DOHH2 (cell line): ENCODE data around the gene DGKZ.

ENCODE experiments used
- H3F3A ChIP-seq: fragments of 200-600 bp; sonication (generic), shearing (Covaris generic); 2 replicates; pipeline ENCODE4 v1.6.0; 2016; ENCODE audit warnings: antibody characterized with exemption, mild to moderate bottlenecking; ENCODE audit not compliant: control insufficient read depth, insufficient read depth
- H3K27ac ChIP-seq: fragments of 200-600 bp; sonication (generic); 2 replicates; pipeline ENCODE4 v1.5.1; 2014; ENCODE audit warnings: low read depth, mild to moderate bottlenecking, low read length, moderate library complexity
- H3K27me3 ChIP-seq: fragments of 200-600 bp; sonication (generic); 2 replicates; pipeline ENCODE4 v1.6.1; 2014; ENCODE audit warnings: mild to moderate bottlenecking, low read length, mixed read lengths; ENCODE audit not compliant: control insufficient read depth
- H3K36me3 ChIP-seq: fragments of 200-600 bp; sonication (generic); 2 replicates; pipeline ENCODE4 v1.6.1; 2014; ENCODE audit warnings: mild to moderate bottlenecking, low read length, moderate library complexity, mixed read lengths; ENCODE audit not compliant: control insufficient read depth
- H3K4me1 ChIP-seq: fragments of 200-600 bp; sonication (generic); 2 replicates; pipeline ENCODE4 v1.6.1; 2014; ENCODE audit warnings: mild to moderate bottlenecking, low read length, mixed read lengths; ENCODE audit not compliant: control insufficient read depth
- H3K4me2 ChIP-seq: fragments of 200-600 bp; sonication (generic); 2 replicates; pipeline ENCODE4 v1.6.0; 2014; ENCODE audit warnings: mild to moderate bottlenecking, low read length, moderate library complexity
- H3K4me3 ChIP-seq: fragments of 200-600 bp; sonication (generic); 2 replicates; pipeline ENCODE4 v1.5.1; 2014; ENCODE audit warnings: mild to moderate bottlenecking, low read length, mixed read lengths
- H3K79me2 ChIP-seq: fragments of 200-600 bp; sonication (generic); 2 replicates; pipeline ENCODE4 v1.6.1; 2014; ENCODE audit warnings: mild to moderate bottlenecking, low read length, mixed read lengths; ENCODE audit not compliant: control insufficient read depth
- H3K9me2 ChIP-seq: fragments of 200-600 bp; sonication (generic); replicated peaks from 2 replicates; pipeline ENCODE4 v1.6.1; 2014; ENCODE audit warnings: mild to moderate bottlenecking, low read length, mixed read lengths; ENCODE audit not compliant: control insufficient read depth
- H3K9me3 ChIP-seq: fragments of 200-600 bp; sonication (generic); 2 replicates; pipeline ENCODE4 v1.6.1; 2014; ENCODE audit warnings: antibody characterized with exemption, low read length, mixed read lengths; ENCODE audit not compliant: control insufficient read depth, insufficient read depth
- H4K20me1 ChIP-seq: fragments of 200-600 bp; sonication (generic); 2 replicates; pipeline ENCODE4 v1.6.0; 2014; ENCODE audit warnings: low read depth, mild to moderate bottlenecking, antibody characterized with exemption, low read length, moderate library complexity; ENCODE audit not compliant: control insufficient read depth, insufficient read depth
- CTCF ChIP-seq: fragments of 200-600 bp; sonication (generic); IDR thresholded peaks from one replicate; pipeline ENCODE4 v1.5.1; 2014; ENCODE audit warnings: antibody characterized with exemption, mild to moderate bottlenecking, low read depth, low read length; ENCODE audit not compliant: poor library complexity, severe bottlenecking
- EZH2phosphoT487 ChIP-seq: fragments of 200-600 bp; sonication (generic); IDR thresholded peaks from 2 replicates; pipeline ENCODE4 v1.6.1; 2017; ENCODE audit warnings: borderline replicate concordance, mild to moderate bottlenecking, antibody characterized with exemption, low read length, moderate library complexity, mixed read lengths

The DGKZ gene

GRCh38 chr11:46357483-46357936 lies 10.2 kb downstream of the DGKZ start:
- H3K9me3 ChIP-seq: no peaks in the 10 kb centered on the region
- H3K4me2 ChIP-seq: no peak overlapping the region
- H3K4me1 ChIP-seq: peaks cover 20% of the 10 kb centered on the region
- H3K79me2 ChIP-seq: peaks cover 60% of the 10 kb centered on the region
- H3K27ac ChIP-seq: no peak overlapping the region
- 0 out of 2 replicates have a peak, but pooled peaks cover 2% of the 10 kb centered on the region for H4K20me1 ChIP-seq
- no peaks in the 10 kb centered on the region for H3K36me3 ChIP-seq
- TF ChIP-seq CTCF (no peak), EZH2phosphoT487 (no peak)
- no peaks in the 10 kb centered on the region for H3K27me3 ChIP-seq
- peaks cover 8% of the 10 kb centered on the region for H3F3A ChIP-seq
- H3K4me3 ChIP-seq: no peak overlapping the region
- H3K9me2 ChIP-seq: no peaks in the 10 kb centered on the region

GRCh38 chr11:46359953-46360352 lies 12.7 kb downstream of the DGKZ start:
- no peak overlapping the region for H3K27ac ChIP-seq
- no peak for TF ChIP-seq CTCF
- no peak for TF ChIP-seq EZH2phosphoT487
- no peaks in the 10 kb centered on the region for H3K9me3 ChIP-seq
- no peaks in the 10 kb centered on the region for H3K9me2 ChIP-seq
- H4K20me1 ChIP-seq: no peaks in the 10 kb centered on the region
- no peaks in the 10 kb centered on the region for H3K27me3 ChIP-seq
- peaks cover 26% of the 10 kb centered on the region for H3K4me1 ChIP-seq
- H3K79me2 ChIP-seq: peaks cover 58% of the 10 kb centered on the region
- peaks cover 8% of the 10 kb centered on the region for H3F3A ChIP-seq
- peaks cover 3% of the 10 kb centered on the region; the same call in 1 of the 2 replicates for H3K36me3 ChIP-seq
- H3K4me2 ChIP-seq: no peak overlapping the region
- no peak overlapping the region for H3K4me3 ChIP-seq

- H3K27ac ChIP-seq: peak overlapping the region; percentile 56
- no peaks in the 10 kb centered on the region for H3K9me3 ChIP-seq
- no peaks in the 10 kb centered on the region for H4K20me1 ChIP-seq
- peaks cover 8% of the 10 kb centered on the region for H3F3A ChIP-seq
- H3K4me3 ChIP-seq: peak overlapping the region; percentile 75
- peaks cover 26% of the 10 kb centered on the region for H3K4me1 ChIP-seq
- H3K36me3 ChIP-seq: peaks cover 3% of the 10 kb centered on the region; the same call in 1 of the 2 replicates
- TF ChIP-seq EZH2phosphoT487 (no peak), CTCF (no peak)
- no peaks in the 10 kb centered on the region for H3K27me3 ChIP-seq
- H3K79me2 ChIP-seq: peaks cover 58% of the 10 kb centered on the region
- H3K9me2 ChIP-seq: no peaks in the 10 kb centered on the region
- H3K4me2 ChIP-seq: peak overlapping the region; percentile 93
Observed at GRCh38 chr11:46360878-46361277, 13.6 kb downstream of the DGKZ start.
